ENCODE measurements around the gene HOXA9.

The HOXA9 gene

DNA sequence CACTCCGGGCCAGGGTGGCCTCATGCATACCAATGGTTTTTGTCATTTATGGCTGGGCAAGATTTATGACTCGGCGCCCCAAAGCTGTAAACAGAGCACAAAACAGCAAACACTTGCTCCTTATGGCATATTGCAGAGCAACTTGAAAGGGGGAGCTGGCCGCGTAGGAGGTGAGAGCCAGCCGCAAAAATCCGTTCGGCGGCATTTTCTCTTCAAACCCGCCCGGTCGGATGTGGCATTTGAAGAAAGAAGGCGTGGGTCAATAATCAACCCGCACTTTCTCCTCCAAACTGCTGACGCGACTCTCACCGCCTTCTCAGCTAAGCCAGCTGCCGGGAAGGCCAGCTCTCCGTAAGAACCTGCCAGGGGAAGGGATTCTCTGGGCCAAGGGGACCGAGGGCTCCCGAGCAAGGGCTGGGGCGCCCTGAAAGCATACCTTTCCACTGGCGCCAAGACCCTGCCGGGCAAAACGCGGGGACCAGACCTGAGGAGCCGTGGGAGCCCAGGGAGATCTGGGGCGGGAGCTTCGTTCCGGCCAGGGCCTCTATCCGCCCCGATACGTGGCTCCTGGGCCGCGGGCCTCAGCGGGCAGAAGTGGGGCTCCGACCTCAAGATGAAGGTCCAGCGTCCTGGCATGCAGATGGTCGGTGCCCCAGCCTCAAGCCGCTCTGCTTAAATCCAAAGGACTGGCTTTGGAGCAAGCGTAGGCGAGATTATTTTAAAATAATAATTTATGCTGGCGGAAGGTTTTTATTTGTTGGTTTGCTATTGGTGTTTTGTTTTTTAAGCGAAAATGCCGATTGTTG is 49.9 kb downstream of the HOXA9 start:
- Histone ChIP-seq H3K27me3 (replicated peaks) (peaks cover 91% of the 10 kb centered on the region), H3K27ac (no peak overlapping the region), H3K36me3 (replicated peaks) (no peaks in the 10 kb centered on the region), H3K4me3 (ENCODE audit: low read depth, low read length) (peak overlapping the region; percentile 44)
- TF ChIP-seq, protein P1, sequence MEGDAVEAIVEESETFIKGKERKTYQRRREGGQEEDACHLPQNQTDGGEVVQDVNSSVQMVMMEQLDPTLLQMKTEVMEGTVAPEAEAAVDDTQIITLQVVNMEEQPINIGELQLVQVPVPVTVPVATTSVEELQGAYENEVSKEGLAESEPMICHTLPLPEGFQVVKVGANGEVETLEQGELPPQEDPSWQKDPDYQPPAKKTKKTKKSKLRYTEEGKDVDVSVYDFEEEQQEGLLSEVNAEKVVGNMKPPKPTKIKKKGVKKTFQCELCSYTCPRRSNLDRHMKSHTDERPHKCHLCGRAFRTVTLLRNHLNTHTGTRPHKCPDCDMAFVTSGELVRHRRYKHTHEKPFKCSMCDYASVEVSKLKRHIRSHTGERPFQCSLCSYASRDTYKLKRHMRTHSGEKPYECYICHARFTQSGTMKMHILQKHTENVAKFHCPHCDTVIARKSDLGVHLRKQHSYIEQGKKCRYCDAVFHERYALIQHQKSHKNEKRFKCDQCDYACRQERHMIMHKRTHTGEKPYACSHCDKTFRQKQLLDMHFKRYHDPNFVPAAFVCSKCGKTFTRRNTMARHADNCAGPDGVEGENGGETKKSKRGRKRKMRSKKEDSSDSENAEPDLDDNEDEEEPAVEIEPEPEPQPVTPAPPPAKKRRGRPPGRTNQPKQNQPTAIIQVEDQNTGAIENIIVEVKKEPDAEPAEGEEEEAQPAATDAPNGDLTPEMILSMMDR (IDR thresholded peaks at IDR 0.05; ENCODE audit: low read depth, low read length, missing control alignments), result no peak
- in situ Hi-C loops (cut with HindIII; ENCODE audit: low pct_ligation_motif_present, low sequenced_read_pairs), result no loop called here
- DNase-seq, result no peak

DNA sequence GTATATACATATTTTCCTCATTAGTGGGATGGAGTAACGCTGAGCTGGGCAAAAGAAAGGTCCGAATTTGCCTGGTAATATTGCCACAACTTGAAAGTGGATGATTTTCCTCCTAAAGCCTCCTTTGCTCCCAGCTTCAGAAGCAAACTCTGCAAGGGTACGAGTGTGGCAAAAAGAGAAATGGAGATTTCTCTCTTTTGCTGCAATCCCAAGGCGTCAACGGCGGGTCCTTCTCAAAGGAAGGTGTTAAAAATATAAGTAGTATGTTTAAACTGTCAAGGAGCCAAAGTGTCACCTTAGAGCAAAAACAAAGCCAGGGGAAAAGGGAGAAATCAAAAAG is 50.5 kb downstream of the HOXA9 start:
- H3K4me3 ChIP-seq (ENCODE audit: low read depth, low read length), result peak overlapping the region; percentile 44
- H3K27ac ChIP-seq, result no peak overlapping the region
- in situ Hi-C loops (cut with HindIII; ENCODE audit: low pct_ligation_motif_present, low sequenced_read_pairs), result no loop called here
- DNase-seq, result no peak
- TF ChIP-seq, protein P1 (IDR thresholded peaks at IDR 0.05; ENCODE audit: low read depth, low read length, missing control alignments), result no peak
- peaks cover 92% of the 10 kb centered on the region for H3K27me3 ChIP-seq (replicated peaks)
- no peaks in the 10 kb centered on the region for H3K36me3 ChIP-seq (replicated peaks)

DNA sequence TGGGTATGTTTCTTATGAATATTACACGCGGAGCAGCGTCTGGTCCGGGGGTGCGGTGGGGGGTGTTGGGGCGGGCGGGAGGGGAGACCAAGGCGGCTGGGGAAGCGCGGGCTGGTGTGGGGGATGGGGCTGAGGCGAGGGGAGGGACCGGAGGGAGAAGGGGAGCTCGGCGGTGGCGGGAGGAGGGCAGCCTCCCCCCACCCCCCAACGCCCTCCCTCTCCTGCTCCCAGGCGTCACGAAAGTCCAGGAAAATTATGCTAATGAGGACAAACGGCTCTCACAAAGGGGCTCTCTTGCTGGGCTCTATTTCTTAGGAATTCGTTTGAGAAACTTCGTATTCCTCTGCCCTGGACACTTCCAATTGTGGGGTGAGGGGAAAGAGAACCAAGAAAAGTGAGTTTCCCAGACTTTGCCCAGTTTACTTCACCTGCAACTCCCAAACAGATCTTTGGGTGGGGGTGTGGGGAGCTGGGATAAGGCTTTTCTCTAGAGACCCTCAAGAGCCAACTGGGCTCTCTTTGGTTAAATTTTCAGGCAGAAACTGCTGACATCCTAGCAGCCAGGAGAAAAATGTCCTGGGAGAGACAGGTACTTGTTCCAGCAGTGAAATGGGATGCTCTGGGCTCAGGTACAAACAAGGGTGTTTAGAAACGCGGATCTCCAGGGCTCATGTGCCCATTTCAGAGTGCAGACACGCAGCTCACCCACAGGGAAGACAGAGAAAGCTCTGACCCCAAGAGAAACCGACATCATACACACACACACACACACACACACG is 51.2 kb downstream of the HOXA9 start:
- Histone ChIP-seq H3K27ac (no peak overlapping the region), H3K4me3 (ENCODE audit: low read depth, low read length) (peak overlapping the region; percentile 57), H3K27me3 (replicated peaks) (peaks cover 92% of the 10 kb centered on the region), H3K36me3 (replicated peaks) (no peaks in the 10 kb centered on the region)
- in situ Hi-C loops (cut with HindIII; ENCODE audit: low pct_ligation_motif_present, low sequenced_read_pairs), result no loop called here
- DNase-seq, result no peak
- TF ChIP-seq, protein P1 (IDR thresholded peaks at IDR 0.05; ENCODE audit: low read depth, low read length, missing control alignments), result no peak

DNA sequence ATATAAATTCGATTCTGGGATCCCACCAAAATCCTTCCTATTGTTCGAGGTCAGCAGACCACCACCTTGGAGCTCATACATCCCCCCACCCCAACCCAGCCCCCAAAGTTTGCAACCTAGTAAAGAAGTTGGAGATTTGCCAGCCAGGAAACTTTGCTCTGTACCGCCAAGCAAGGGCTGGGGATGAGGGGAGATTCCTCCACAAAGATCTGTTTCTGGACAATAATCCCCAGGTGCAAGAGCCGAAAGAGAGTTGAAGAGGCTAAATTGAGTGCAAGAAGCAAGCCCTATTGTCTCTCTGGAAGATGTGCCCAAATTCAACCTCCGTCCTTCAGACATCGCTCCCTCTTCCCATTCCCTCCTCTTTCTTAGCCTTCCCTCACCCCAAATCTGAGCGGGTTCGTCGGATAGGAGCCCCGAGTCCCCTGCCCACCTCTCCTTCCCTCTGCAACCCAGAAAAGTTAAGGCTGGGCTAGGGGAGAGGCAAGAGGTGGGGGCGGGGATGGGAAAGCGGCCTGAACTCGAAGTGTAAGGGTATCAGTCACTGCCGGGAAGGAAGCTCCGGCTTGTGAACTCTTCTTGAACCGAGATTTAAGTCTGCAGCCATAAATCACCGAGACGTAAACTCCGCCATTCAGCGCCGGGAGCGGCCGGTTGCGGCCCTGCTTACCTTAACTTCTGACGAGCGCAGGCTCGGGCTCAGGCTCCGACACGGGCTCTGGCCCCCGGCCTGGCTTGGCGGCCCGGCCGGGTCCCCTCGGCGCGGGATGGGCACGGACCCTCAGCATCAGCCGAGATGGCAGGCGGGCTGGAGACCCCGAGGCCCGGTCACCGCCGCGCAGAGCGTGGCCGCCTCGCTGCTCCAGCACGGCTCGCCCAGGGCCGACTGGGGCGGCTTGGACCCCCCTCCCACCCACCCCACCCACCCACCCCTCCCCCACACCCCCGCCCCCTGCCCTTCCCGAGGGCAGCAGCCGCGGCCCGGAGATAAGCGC is 52.1 kb downstream of the HOXA9 start:
- no peak overlapping the region for H3K27ac ChIP-seq
- in situ Hi-C loops (cut with HindIII; ENCODE audit: low pct_ligation_motif_present, low sequenced_read_pairs), result no loop called here
- H3K36me3 ChIP-seq (replicated peaks), result no peaks in the 10 kb centered on the region
- DNase-seq, result no peak
- TF ChIP-seq, protein P1 (IDR thresholded peaks at IDR 0.05; ENCODE audit: low read depth, low read length, missing control alignments), result no peak
- peak overlapping the region; percentile 57 for H3K4me3 ChIP-seq (ENCODE audit: low read depth, low read length)
- peaks cover 93% of the 10 kb centered on the region for H3K27me3 ChIP-seq (replicated peaks)

All from brain microvascular endothelial cell (primary cell).